Neural progenitor cell (in vitro differentiated cells): ENCODE data around the gene ADA.

ENCODE experiments used
- CTCF ChIP-seq: fragments of 200-600 bp; sonication (generic); IDR thresholded peaks from 2 replicates; pipeline ENCODE4 v1.5.1; 2017; ENCODE audit warnings: antibody characterized with exemption, mild to moderate bottlenecking
- EZH2 ChIP-seq: fragments of 200-600 bp; sonication (generic); IDR thresholded peaks from 2 replicates; pipeline ENCODE4 v1.6.1; 2017; ENCODE audit warnings: antibody characterized with exemption, mild to moderate bottlenecking, moderate library complexity
- EZH2phosphoT487 ChIP-seq: fragments of 200-600 bp; sonication (generic); IDR thresholded peaks from 2 replicates; pipeline ENCODE4 v1.6.1; 2017; ENCODE audit warnings: antibody characterized with exemption

GRCh38 chr20:44581515-44581914 lies 70.0 kb downstream of the ADA start:
- no peak for TF ChIP-seq CTCF
- no peak for TF ChIP-seq EZH2
- no peak for TF ChIP-seq EZH2phosphoT487
